Ectodermal cell (in vitro differentiated cells): ENCODE data around the gene RNF149.

Experiments used
- H3K27ac ChIP-seq: 2 replicates; pipeline ENCODE4 v1.7.0; 2013; ENCODE audit warnings: mild to moderate bottlenecking, low read depth, low read length; ENCODE audit not compliant: insufficient read depth, poor library complexity, severe bottlenecking
- H3K27me3 ChIP-seq: 2 replicates; pipeline ENCODE4 v1.7.0; 2013; ENCODE audit warnings: mild to moderate bottlenecking, low read length; ENCODE audit not compliant: insufficient read depth, control insufficient read depth, poor library complexity, severe bottlenecking
- H3K36me3 ChIP-seq: one replicate; pipeline ENCODE4 v1.7.0; 2013; ENCODE audit warnings: low read length; ENCODE audit not compliant: control insufficient read depth, insufficient read depth
- H3K4me1 ChIP-seq: one replicate; pipeline ENCODE4 v1.7.0; 2013; ENCODE audit warnings: low read length; ENCODE audit not compliant: control insufficient read depth, insufficient read depth
- H3K4me3 ChIP-seq: 2 replicates; pipeline ENCODE4 v1.7.0; 2013; ENCODE audit warnings: low read depth, low read length, control low read depth; ENCODE audit not compliant: insufficient read depth
- H3K9me3 ChIP-seq: 2 replicates; pipeline ENCODE4 v1.7.0; 2013; ENCODE audit warnings: mild to moderate bottlenecking, low read length, moderate library complexity; ENCODE audit not compliant: control insufficient read depth
- WGBS, 2 experiments: methylation state at CpG; one replicate each; pipeline ENCODE4 v1.1.7; 2013; ENCODE audit warnings: missing lambda C conversion rate in 2 of 2; 5-methylcytosine and 5-hydroxymethylcytosine counted together

Gene RNF149

DNA sequence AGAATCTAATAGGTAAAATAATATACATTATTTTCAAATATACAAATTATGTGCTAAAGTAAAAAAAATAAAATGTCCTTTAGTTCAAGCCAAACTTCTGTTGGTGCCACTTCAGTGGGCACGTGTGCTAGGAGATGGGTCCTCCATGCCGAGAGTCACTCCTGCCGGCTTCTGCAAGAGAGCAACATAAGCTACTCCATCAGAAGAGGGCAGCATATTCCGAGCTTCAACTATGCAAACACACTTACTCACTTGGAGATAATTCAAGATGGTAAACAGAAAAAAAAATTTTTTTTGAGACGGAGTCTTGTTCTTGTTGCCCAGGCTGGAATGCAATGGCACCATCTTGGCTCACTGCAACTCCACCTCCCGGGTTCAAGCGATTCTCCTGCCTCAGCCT is 31.4 kb downstream of the RNF149 start:
- Histone ChIP-seq H3K9me3 (no peaks in the 10 kb centered on the region), H3K27ac (no peak overlapping the region), H3K27me3 (no peaks in the 10 kb centered on the region), H3K4me3 (no peak overlapping the region), H3K4me1 (no peaks in the 10 kb centered on the region), H3K36me3 (peaks cover 14% of the 10 kb centered on the region)
- WGBS, 2 experiments: 88 to 92% methylated on average over 7 of the region's 7 CpGs

DNA sequence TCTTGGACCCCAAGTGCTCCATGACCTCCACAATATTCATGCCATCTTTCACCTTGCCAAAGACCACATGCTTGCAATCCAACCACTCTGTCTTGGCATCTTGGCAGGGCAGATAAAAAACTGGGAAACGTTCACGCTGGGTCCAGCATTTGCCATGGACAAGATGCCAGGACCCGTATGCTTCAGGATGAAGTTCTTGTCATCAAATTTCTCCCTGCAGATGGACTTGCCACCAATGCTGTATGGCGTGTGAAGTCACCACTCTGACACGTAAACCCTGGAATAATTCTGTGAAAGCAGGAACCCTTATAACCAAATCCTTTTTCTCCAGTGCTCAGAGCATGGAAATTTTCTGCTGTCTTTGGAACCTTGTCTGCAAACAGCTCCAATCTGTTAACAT is 34.4 kb downstream of the RNF149 start:
- peaks cover 8% of the 10 kb centered on the region for H3K36me3 ChIP-seq
- WGBS, 2 experiments: 93 to 95% methylated on average over 5 of the region's 5 CpGs
- H3K27me3 ChIP-seq: no peaks in the 10 kb centered on the region
- no peak overlapping the region for H3K27ac ChIP-seq
- no peaks in the 10 kb centered on the region for H3K4me1 ChIP-seq
- no peak overlapping the region for H3K4me3 ChIP-seq
- H3K9me3 ChIP-seq: no peaks in the 10 kb centered on the region

DNA sequence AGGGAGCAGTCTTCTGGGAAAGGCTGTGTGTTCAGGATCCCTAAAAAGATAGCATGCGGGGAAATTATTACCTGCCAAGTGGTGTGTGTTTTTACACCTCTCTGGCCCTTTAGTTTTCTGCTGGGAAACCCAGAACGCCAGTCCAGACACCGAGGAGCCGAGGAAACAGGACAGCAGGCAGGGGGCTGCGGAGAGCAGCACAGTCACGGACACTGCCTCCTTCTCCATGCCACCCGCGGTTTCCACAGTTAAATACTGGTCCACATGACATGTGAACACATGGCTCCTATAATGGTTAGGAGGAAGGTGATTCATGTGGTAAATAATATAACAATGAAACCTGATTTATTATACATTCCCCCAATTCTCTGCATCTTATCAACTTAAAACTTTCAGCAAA is 35.4 kb downstream of the RNF149 start:
- WGBS, 2 experiments: 88 to 90% methylated on average over 8 of the region's 8 CpGs
- Histone ChIP-seq H3K36me3 (peaks cover 7% of the 10 kb centered on the region), H3K4me1 (no peaks in the 10 kb centered on the region), H3K27ac (no peak overlapping the region), H3K27me3 (no peaks in the 10 kb centered on the region), H3K9me3 (no peaks in the 10 kb centered on the region), H3K4me3 (no peak overlapping the region)

DNA sequence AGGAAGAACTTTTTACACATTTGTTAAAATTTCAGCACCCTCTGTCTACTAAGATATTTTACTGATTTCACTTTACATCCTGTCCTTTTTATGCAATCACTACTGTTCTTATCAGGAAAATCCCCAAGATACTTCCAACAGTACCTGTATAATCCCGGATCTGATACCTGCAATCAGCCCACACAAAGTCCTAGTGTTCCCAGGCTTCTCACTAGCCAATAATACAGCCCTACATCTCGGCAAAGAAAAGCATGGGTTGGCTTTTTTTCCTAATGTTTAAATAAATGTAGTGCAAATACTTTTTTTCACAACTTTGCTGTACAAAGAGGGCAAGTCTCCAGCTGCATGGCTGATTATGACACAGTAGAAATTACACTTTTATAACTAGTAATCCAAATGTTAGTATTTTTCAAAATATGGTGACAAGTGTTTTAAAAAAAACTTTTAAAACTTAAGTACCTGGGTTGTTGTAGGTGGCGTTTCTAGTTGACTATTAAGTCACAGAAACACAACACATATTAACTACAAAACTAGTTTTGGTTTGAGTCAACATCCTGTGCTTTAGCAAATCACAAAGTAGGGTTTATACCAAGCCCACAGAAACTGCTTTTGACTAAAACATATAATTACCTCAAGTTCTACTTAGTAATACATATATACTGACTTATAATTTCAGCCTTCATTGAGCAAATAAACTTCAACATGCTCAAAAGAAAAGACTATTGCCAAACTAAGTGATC is 36.3 kb downstream of the RNF149 start:
- peaks cover 10% of the 10 kb centered on the region for H3K36me3 ChIP-seq
- no peak overlapping the region for H3K4me3 ChIP-seq
- WGBS, 2 experiments: 86 to 97% methylated on average over 2 to 3 of the region's 3 CpGs
- no peak overlapping the region for H3K27ac ChIP-seq
- no peaks in the 10 kb centered on the region for H3K27me3 ChIP-seq
- H3K9me3 ChIP-seq: no peaks in the 10 kb centered on the region
- no peaks in the 10 kb centered on the region for H3K4me1 ChIP-seq

DNA sequence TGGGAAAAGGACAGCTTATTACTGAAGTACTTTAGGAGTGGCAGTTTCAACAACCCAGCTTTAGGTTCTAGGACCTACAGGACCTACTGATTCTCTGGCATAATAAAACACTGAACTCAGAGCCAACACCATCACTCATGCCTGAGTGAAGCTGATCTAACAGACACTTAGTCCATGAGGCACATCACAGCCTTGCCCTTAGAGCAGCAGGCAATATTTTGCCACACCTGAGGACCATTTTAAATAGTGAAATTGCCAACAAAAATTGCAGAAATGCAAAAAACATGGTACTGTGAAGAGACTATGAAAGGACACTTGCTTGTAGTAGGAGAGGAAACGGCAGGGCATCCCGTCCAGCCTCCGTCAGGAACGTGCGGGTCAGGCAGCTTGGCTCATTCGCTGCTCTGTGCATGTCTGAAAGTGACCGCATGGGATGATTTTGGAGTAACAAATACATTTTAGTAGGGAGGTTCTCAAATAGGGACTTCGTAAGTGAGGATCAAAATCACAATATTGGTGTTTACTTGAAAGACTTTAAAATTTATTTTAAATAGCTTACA is 37.7 kb downstream of the RNF149 start:
- Histone ChIP-seq H3K4me1 (no peaks in the 10 kb centered on the region), H3K9me3 (no peaks in the 10 kb centered on the region), H3K4me3 (no peak overlapping the region), H3K27ac (no peak overlapping the region), H3K27me3 (no peaks in the 10 kb centered on the region), H3K36me3 (peaks cover 14% of the 10 kb centered on the region)
- WGBS, 2 experiments: 95% methylated on average over 7 to 8 of the region's 8 CpGs

DNA sequence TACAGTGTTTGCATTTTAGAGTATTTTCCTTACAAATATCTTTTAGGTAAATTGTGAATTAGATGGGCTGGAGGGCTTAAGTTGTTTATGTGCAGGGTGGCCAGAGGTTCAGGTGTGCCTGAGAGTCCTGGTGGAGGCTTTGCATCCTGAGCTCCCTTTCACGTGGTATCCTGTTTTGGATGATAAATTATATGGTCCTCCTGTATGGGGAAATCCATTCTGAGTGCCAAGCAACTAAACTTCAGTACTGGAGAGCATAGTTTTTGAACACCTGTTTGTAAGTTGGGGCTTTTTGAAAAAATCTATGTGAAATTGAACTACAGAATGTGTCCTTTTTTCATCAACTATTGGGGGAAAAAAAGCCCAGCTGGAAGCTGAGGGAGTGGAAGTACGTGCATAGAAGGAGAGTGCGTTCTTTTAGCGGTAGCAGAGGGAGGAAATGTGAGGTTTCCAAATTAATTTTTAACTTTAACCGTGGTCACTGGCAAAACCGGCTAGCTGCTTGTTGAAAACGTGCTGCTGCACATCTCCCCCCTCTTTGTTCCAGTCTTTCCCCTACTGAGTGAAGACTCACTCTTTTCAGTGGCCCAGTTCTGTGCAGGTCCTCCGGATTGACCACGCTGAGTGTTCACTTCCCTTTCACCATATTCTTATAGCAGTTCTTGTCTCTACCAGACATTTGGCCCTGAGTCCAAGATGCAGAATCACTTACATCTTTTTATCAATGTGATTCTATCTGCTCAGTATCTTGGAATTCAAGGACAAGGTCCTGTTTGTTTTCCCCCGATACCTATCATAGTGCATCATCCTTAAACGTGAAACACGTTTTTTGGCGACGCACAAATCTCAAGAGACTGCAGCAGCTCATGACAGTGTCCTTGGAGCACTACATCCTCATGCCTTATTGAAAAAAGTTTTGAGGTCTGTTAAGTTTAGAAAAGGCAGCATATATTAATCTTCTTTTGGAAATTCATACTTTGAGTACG is 40.5 kb downstream of the RNF149 start:
- H3K27ac ChIP-seq: no peak overlapping the region
- no peaks in the 10 kb centered on the region for H3K9me3 ChIP-seq
- no peak overlapping the region for H3K4me3 ChIP-seq
- no peaks in the 10 kb centered on the region for H3K27me3 ChIP-seq
- H3K36me3 ChIP-seq: peaks cover 16% of the 10 kb centered on the region
- 93 to 94% methylated on average over 15 of the region's 15 CpGs for WGBS, 2 experiments
- no peaks in the 10 kb centered on the region for H3K4me1 ChIP-seq

DNA sequence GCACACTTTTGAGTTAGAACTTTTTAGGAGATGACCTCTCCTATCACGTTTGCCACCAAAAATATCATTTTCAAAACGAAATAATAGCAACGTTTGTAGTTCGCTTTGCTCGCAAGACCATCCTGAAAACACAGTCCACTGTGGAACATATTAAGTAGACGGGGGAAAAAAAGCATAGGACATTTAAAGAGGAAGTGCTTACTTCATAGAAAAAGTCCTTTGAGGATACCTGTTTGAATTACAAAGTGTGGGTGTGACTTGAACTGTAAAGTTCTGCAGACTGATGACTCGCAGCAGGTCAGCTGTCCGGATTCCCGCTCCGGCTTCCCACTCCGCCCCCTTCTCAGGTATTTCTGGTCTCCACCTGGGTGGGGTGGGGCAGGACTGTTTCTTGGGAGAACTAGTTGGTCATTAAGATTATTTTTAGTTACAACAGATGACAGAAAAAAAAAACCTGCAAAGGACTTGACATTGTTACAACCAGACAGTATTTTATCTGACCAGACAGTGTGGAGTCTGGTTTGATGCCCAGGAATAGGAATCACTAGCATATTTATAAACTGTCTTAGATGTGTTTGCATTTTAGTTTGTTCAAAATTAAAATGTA is 42.5 kb downstream of the RNF149 start:
- WGBS, 2 experiments: 85% methylated on average over 11 of the region's 11 CpGs
- H3K27ac ChIP-seq: no peak overlapping the region
- peaks cover 16% of the 10 kb centered on the region for H3K36me3 ChIP-seq
- H3K27me3 ChIP-seq: no peaks in the 10 kb centered on the region
- H3K9me3 ChIP-seq: no peaks in the 10 kb centered on the region
- H3K4me3 ChIP-seq: no peak overlapping the region
- no peaks in the 10 kb centered on the region for H3K4me1 ChIP-seq

DNA sequence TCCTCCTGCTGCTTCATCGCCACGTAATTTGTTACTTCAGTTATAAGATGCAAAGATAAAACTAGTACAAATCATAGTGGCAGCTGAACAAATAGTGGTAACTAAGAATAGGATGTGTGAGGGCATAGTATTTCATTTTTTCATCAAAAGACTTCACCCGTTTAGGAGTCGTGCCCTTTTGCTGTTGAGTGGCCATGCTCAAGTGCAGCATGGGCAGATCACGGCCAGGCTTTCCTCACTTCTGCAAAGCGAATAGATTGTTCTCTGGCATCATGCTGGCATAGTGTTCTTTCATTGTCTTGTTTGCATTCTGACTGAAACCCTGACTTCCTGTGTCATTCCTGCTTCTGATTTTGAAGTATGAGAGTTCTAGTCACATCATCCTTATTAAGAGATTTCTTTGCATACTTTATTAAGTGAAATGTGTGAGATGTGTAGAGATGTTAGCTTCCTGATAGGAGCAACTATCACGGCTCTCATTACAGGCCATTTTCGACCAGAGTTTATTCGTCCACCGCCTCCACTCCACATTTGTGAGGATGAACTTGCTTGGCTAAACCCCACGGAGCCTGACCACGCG is 44.1 kb downstream of the RNF149 start:
- Histone ChIP-seq H3K27me3 (no peaks in the 10 kb centered on the region), H3K4me3 (no peak overlapping the region), H3K9me3 (no peaks in the 10 kb centered on the region), H3K27ac (no peak overlapping the region), H3K36me3 (peaks cover 10% of the 10 kb centered on the region), H3K4me1 (no peaks in the 10 kb centered on the region)
- 94 to 95% methylated on average over 13 of the region's 13 CpGs for WGBS, 2 experiments

DNA sequence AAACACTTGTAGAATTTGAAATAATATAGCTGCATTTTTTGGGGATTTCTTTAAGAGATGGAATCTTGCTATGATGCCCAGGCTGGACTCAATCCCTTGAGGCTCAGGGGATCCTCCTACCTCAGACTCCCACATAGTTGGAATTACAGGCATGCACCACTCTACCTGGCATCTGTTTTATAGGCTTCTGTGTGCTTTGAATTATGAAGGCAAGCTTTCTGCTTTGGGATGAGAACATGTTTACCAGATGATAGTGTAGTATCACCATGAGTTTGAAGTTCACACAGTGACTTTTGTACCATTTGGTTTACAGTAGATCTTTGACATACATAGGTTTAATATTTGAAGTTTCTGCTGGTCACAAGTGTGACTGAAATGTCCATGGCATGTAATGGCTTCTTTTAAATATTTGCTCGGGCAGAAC is 45.1 kb downstream of the RNF149 start:
- H3K4me3 ChIP-seq: no peak overlapping the region
- H3K9me3 ChIP-seq: no peaks in the 10 kb centered on the region
- H3K4me1 ChIP-seq: no peaks in the 10 kb centered on the region
- no peaks in the 10 kb centered on the region for H3K27me3 ChIP-seq
- H3K27ac ChIP-seq: no peak overlapping the region
- WGBS, 2 experiments: 86 to 88% methylated on average over 1 of the region's 1 CpG
- H3K36me3 ChIP-seq: peaks cover 18% of the 10 kb centered on the region
